ENCODE measurements around the gene FAP. TPM values are rescaled to one million over a fixed set of nuclear protein-coding genes. Genes with fewer than 3 reads are reported as not detected.

Gene FAP
- polyA plus RNA-seq, 2 donors = 0.95 to 1.7 TPM

DNA sequence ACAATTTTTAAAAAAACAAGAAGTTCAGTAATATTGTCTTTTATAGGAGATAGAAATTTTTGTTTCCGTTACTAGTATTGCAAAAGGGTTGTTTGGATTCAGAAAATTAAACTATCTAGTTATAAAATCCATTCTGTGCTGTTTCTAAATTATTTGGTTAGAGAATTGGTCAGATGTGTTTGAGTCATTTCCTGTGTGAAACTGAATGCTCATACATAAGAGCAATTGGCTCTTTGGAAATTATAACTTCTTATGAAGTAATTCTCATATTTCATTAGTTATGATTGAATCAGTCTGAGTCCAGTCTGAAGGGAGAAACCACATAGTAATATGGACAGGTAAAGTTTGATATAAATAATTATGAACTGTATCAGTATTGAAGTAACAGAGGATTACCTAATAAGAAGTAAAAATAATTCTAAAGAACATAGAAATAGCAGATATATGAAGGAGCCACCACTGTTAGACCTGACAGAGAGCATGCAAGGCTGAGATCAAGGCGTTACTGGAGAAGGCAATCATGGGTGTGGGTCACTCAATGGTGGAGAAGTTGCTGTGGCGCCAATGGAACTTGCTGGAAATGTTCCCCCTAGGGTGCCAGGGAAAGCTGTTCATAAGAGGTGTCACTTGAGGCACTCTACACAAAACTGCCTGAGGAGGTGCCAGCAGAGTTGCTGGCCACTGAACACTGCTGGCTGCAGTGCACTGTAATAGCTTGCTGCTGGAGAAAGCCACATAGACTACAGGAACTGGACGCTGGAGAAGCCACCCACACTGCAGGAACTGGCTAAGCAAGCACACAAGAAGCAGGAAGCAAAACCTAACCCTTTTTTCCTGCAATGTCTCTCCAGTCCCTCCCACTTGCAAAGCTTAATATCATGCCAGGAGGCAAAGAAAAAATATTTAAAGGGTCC, 18.0 kb upstream of the FAP start:
- 64 to 66% methylated on average over 4 of the region's 4 CpGs for WGBS, 2 donors
- H3K27ac ChIP-seq (ENCODE audit: low read depth in 2 of 2, low read length in 1 of 2) = peak overlapping the region; percentile 56 to 71

GRCh38 chr2:162258686-162259085, 15.4 kb upstream of the FAP start:
- Histone ChIP-seq H3K27me3 (ENCODE audit: control insufficient read depth in 1 of 2, insufficient read depth in 2 of 2, low read length in 2 of 2) (no peaks in the 10 kb centered on the region), H3K36me3 (ENCODE audit: control insufficient read depth in 2 of 2, insufficient read depth in 2 of 2, low read length in 1 of 2) (no peaks in the 10 kb centered on the region), H3K27ac (ENCODE audit: low read depth in 2 of 2, low read length in 1 of 2) (no peak overlapping the region), H3K4me1 (ENCODE audit: control insufficient read depth in 2 of 2, insufficient read depth in 2 of 2, low read length in 1 of 2) (peaks cover 0 to 3% of the 10 kb centered on the region in 2 donors), H3K9me3 (ENCODE audit: control insufficient read depth in 2 of 2, insufficient read depth in 1 of 2, low read depth in 1 of 2, low read length in 1 of 2) (no peaks in the 10 kb centered on the region), H3K4me3 (ENCODE audit: low read depth in 1 of 2, low read length in 2 of 2) (no peak overlapping the region)
- 75 to 84% methylated on average over 2 of the region's 2 CpGs for WGBS, 2 donors

More for the DNA sequence above, 18.0 kb upstream of the FAP start:
- H3K27me3 ChIP-seq (ENCODE audit: control insufficient read depth in 1 of 2, insufficient read depth in 2 of 2, low read length in 2 of 2) = no peaks in the 10 kb centered on the region
- H3K4me3 ChIP-seq (ENCODE audit: low read depth in 1 of 2, low read length in 2 of 2) = no peak overlapping the region
- H3K4me1 ChIP-seq (ENCODE audit: control insufficient read depth in 2 of 2, insufficient read depth in 2 of 2, low read length in 1 of 2) = peaks cover 0 to 3% of the 10 kb centered on the region in 2 donors
- no peaks in the 10 kb centered on the region for H3K9me3 ChIP-seq (ENCODE audit: control insufficient read depth in 2 of 2, insufficient read depth in 1 of 2, low read depth in 1 of 2, low read length in 1 of 2)
- peaks cover 0 to 6% of the 10 kb centered on the region in 2 donors for H3K36me3 ChIP-seq (ENCODE audit: control insufficient read depth in 2 of 2, insufficient read depth in 2 of 2, low read length in 1 of 2)

GRCh38 chr2:162258169-162258568, 14.9 kb upstream of the FAP start:
- Histone ChIP-seq H3K27me3 (ENCODE audit: control insufficient read depth in 1 of 2, insufficient read depth in 2 of 2, low read length in 2 of 2) (no peaks in the 10 kb centered on the region), H3K36me3 (ENCODE audit: control insufficient read depth in 2 of 2, insufficient read depth in 2 of 2, low read length in 1 of 2) (no peaks in the 10 kb centered on the region), H3K4me3 (ENCODE audit: low read depth in 1 of 2, low read length in 2 of 2) (no peak overlapping the region), H3K27ac (ENCODE audit: low read depth in 2 of 2, low read length in 1 of 2) (no peak overlapping the region), H3K4me1 (ENCODE audit: control insufficient read depth in 2 of 2, insufficient read depth in 2 of 2, low read length in 1 of 2) (peaks cover 0 to 3% of the 10 kb centered on the region in 2 donors), H3K9me3 (ENCODE audit: control insufficient read depth in 2 of 2, insufficient read depth in 1 of 2, low read depth in 1 of 2, low read length in 1 of 2) (no peaks in the 10 kb centered on the region)
- WGBS, 2 donors = 90 to 95% methylated on average over 4 of the region's 4 CpGs

DNA sequence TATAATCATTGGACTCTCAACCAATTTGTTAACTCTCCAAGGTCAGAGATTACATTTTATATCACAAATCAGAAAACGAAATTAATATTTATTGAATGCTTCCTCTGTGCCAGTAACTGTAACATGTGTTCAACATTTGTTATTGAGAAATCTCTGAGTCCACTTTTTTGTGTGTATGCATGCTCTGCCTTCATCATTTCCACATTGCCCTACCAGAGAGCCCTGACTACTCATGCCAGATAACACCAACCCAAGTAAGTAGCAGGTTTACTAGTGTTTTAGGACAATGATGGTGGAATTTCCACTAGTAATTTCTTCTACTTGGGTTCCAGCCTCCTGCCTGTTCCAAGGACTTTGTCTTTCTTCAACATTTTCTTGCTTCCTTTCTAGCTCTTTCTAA, 14.2 kb upstream of the FAP start:
- 37 to 49% methylated on average over 1 of the region's 1 CpG for WGBS, 2 donors
- Histone ChIP-seq H3K4me1 (ENCODE audit: control insufficient read depth in 2 of 2, insufficient read depth in 2 of 2, low read length in 1 of 2) (peaks cover 0 to 3% of the 10 kb centered on the region in 2 donors), H3K36me3 (ENCODE audit: control insufficient read depth in 2 of 2, insufficient read depth in 2 of 2, low read length in 1 of 2) (no peaks in the 10 kb centered on the region), H3K27ac (ENCODE audit: low read depth in 2 of 2, low read length in 1 of 2) (no peak overlapping the region), H3K27me3 (ENCODE audit: control insufficient read depth in 1 of 2, insufficient read depth in 2 of 2, low read length in 2 of 2) (no peaks in the 10 kb centered on the region), H3K4me3 (ENCODE audit: low read depth in 1 of 2, low read length in 2 of 2) (no peak overlapping the region), H3K9me3 (ENCODE audit: control insufficient read depth in 2 of 2, insufficient read depth in 1 of 2, low read depth in 1 of 2, low read length in 1 of 2) (no peaks in the 10 kb centered on the region)

- H3K27ac ChIP-seq (ENCODE audit: low read depth in 2 of 2, low read length in 1 of 2) = no peak overlapping the region
- WGBS, 2 donors = 63 to 67% methylated on average over 2 of the region's 2 CpGs
- no peaks in the 10 kb centered on the region for H3K27me3 ChIP-seq (ENCODE audit: control insufficient read depth in 1 of 2, insufficient read depth in 2 of 2, low read length in 2 of 2)
- peaks cover 0 to 3% of the 10 kb centered on the region in 2 donors for H3K4me1 ChIP-seq (ENCODE audit: control insufficient read depth in 2 of 2, insufficient read depth in 2 of 2, low read length in 1 of 2)
- no peaks in the 10 kb centered on the region for H3K36me3 ChIP-seq (ENCODE audit: control insufficient read depth in 2 of 2, insufficient read depth in 2 of 2, low read length in 1 of 2)
- no peaks in the 10 kb centered on the region for H3K9me3 ChIP-seq (ENCODE audit: control insufficient read depth in 2 of 2, insufficient read depth in 1 of 2, low read depth in 1 of 2, low read length in 1 of 2)
- no peak overlapping the region for H3K4me3 ChIP-seq (ENCODE audit: low read depth in 1 of 2, low read length in 2 of 2)
These were observed 13.3 kb upstream of the FAP start for GRCh38 chr2:162256591-162256991.

GRCh38 chr2:162254236-162254871, 11.1 kb upstream of the FAP start:
- Histone ChIP-seq H3K4me1 (ENCODE audit: control insufficient read depth in 2 of 2, insufficient read depth in 2 of 2, low read length in 1 of 2) (no peaks in the 10 kb centered on the region), H3K27ac (ENCODE audit: low read depth in 2 of 2, low read length in 1 of 2) (no peak overlapping the region), H3K9me3 (ENCODE audit: control insufficient read depth in 2 of 2, insufficient read depth in 1 of 2, low read depth in 1 of 2, low read length in 1 of 2) (no peaks in the 10 kb centered on the region), H3K4me3 (ENCODE audit: low read depth in 1 of 2, low read length in 2 of 2) (no peak overlapping the region), H3K36me3 (ENCODE audit: control insufficient read depth in 2 of 2, insufficient read depth in 2 of 2, low read length in 1 of 2) (no peaks in the 10 kb centered on the region), H3K27me3 (ENCODE audit: control insufficient read depth in 1 of 2, insufficient read depth in 2 of 2, low read length in 2 of 2) (no peaks in the 10 kb centered on the region)
- 58 to 92% methylated on average over 2 of the region's 2 CpGs for WGBS, 2 donors

DNA sequence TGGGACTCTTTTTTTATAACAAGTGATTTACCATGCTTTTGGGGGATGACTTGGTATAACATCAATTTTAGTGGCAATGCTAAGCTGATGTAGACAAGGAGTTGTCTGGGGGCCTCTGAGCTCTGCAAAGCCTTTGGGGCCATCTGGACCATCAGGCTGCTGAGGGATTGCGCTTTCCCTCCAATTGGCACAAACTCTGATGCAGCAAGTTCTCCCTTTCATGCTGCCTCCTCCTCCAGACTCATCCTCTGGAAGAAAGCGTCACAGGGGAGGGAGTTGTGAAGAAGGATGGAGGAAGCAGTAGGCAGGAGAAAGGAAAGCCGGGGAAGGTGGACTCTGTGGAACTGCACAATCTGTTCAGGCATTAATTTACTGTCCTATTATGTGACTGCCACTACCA, 10.2 kb upstream of the FAP start:
- WGBS, 2 donors = 72 to 89% methylated on average over 3 of the region's 3 CpGs
- Histone ChIP-seq H3K27ac (ENCODE audit: low read depth in 2 of 2, low read length in 1 of 2) (no peak overlapping the region), H3K4me1 (ENCODE audit: control insufficient read depth in 2 of 2, insufficient read depth in 2 of 2, low read length in 1 of 2) (no peaks in the 10 kb centered on the region), H3K4me3 (ENCODE audit: low read depth in 1 of 2, low read length in 2 of 2) (no peak overlapping the region), H3K27me3 (ENCODE audit: control insufficient read depth in 1 of 2, insufficient read depth in 2 of 2, low read length in 2 of 2) (no peaks in the 10 kb centered on the region), H3K36me3 (ENCODE audit: control insufficient read depth in 2 of 2, insufficient read depth in 2 of 2, low read length in 1 of 2) (no peaks in the 10 kb centered on the region), H3K9me3 (ENCODE audit: control insufficient read depth in 2 of 2, insufficient read depth in 1 of 2, low read depth in 1 of 2, low read length in 1 of 2) (no peaks in the 10 kb centered on the region)

DNA sequence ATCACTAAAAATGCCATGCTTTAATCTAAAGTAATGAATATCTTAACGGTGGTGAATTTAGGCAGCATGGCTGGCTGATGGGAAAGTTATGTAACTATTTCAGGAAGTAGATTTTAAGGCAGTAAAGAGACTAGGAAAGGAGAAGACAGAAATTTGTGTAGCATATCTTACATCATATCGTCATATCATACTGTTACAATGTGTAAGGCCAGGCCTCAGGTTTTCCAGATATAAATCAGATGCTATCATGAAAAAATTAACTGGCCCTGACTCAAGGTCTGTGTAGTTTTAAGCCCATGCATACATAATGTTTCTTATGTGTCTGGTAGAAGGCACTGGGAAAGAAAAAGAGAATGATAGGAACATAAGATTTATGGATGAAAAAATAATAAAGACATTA, 8.9 kb upstream of the FAP start:
- 88 to 90% methylated on average over 2 of the region's 2 CpGs for WGBS, 2 donors
- Histone ChIP-seq H3K4me3 (ENCODE audit: low read depth in 1 of 2, low read length in 2 of 2) (no peak overlapping the region), H3K27me3 (ENCODE audit: control insufficient read depth in 1 of 2, insufficient read depth in 2 of 2, low read length in 2 of 2) (no peaks in the 10 kb centered on the region), H3K36me3 (ENCODE audit: control insufficient read depth in 2 of 2, insufficient read depth in 2 of 2, low read length in 1 of 2) (no peaks in the 10 kb centered on the region), H3K4me1 (ENCODE audit: control insufficient read depth in 2 of 2, insufficient read depth in 2 of 2, low read length in 1 of 2) (no peaks in the 10 kb centered on the region), H3K9me3 (ENCODE audit: control insufficient read depth in 2 of 2, insufficient read depth in 1 of 2, low read depth in 1 of 2, low read length in 1 of 2) (no peaks in the 10 kb centered on the region), H3K27ac (ENCODE audit: low read depth in 2 of 2, low read length in 1 of 2) (no peak overlapping the region)

GRCh38 chr2:162245781-162246180, 2.5 kb upstream of the FAP start:
- H3K9me3 ChIP-seq (ENCODE audit: control insufficient read depth in 2 of 2, insufficient read depth in 1 of 2, low read depth in 1 of 2, low read length in 1 of 2) = no peaks in the 10 kb centered on the region
- H3K4me1 ChIP-seq (ENCODE audit: control insufficient read depth in 2 of 2, insufficient read depth in 2 of 2, low read length in 1 of 2) = no peaks in the 10 kb centered on the region
- no peak overlapping the region for H3K4me3 ChIP-seq (ENCODE audit: low read depth in 1 of 2, low read length in 2 of 2)
- no peak overlapping the region for H3K27ac ChIP-seq (ENCODE audit: low read depth in 2 of 2, low read length in 1 of 2)
- H3K36me3 ChIP-seq (ENCODE audit: control insufficient read depth in 2 of 2, insufficient read depth in 2 of 2, low read length in 1 of 2) = no peaks in the 10 kb centered on the region
- H3K27me3 ChIP-seq (ENCODE audit: control insufficient read depth in 1 of 2, insufficient read depth in 2 of 2, low read length in 2 of 2) = no peaks in the 10 kb centered on the region

All from esophagus (tissue), 2 donors.